CD4-positive, alpha-beta T cell treated with Interleukin-1 beta for 1 hour (primary cell): ENCODE measurements around the gene GLIS1.

Experiments
- DNase-seq, 2 donors: peaks; one replicate each; pipeline ENCODE4 v3.0.0-alpha.2; 2020 to 2022

Gene GLIS1

DNA sequence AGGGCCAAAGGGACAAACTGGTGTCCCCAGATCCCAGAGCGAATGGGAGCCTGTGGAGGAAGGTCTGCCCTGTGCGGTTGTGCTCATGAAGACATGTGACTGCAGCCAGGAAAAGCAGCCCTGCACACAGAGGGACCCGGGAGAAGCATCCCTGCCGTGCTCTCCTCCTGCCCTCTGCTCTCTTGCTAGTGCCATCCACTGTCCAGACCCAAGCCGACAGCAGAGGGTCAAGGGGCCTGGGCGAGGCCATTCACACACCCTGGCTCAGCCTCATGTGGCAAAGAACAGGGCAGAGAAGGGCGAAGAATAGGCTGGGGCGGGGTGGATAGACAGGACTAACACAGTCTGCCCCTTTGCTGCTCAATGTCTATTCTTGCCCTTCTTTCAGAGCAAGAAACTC, 262.4 kb downstream of the GLIS1 start:
- DNase-seq = no peak

DNA sequence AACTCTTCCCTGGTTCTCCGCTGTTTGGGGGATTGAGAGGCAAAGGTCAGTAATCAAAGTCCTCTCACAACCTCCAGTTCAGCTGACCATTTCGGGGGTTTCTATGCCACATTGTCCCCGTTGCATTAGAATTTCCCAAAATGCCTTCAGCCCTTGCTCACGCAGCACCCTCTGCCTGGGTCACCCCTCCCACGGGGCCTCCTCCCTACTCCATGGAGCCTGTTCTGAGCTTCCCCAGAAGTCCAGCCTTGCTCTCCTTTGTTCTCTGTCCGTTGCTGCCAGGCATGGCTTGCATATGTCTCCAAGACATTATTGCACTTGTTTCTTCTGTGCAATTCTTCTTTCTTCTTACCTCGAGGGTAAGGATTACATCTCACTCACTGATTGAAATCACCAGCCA, 263.3 kb downstream of the GLIS1 start:
- DNase-seq = no peak

DNA sequence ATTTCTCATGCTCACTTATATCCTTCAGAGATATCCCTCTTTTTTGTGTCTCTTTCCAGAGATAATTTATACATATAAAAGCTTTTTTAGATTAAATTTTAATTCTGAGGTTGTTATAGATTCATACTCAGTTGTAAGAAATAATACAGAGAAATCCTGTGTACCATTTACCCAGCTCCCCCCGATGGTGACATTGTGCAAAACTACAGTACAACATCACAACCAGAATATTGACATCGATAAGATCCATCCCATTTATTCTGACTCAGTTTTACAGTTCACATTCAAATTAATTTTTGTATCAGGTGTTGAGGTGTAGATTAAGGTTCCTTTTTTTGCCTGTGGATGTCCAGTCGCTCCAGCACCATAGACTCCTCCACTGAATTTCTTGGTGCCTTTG, 265.5 kb downstream of the GLIS1 start:
- no peak for DNase-seq

DNA sequence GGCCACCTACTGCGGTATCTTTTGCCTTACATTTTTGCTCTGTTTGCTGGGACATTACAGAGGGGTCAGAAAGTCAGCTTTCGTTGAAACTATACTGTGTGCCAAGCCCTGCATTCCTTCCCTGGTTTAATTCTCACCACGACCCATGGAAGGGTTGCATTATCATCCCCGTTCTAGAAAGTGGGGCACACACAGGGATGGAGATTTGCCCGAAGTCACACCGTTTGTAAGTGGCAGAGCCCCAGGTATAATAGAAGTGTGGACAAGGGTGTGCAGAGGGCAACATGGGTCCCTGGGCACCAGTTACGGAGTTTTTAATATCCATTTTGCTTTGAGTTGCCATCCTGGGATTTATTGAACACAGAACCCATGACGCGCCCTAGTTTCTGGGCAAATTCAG, 268.0 kb downstream of the GLIS1 start:
- no peak for DNase-seq

DNA sequence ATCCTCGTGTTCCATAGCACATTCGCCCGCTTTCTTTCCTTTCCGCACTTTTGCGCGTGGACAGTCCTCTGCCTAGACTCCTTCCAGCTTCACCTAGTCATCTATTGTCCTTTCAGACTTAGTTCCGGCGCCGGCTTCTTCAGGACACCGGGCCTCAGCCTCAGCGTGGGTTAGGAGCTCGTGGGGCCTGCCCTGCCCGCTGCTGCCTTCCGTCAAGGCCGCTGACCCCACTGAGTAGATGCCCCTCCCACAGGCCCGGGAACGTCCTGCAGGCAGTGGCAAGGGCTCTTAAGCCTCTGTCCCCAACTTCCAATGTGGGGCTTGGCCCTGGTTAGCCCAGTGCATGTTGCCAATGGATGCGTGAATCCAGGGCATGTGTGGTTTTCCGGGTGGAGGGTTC, 268.4 kb downstream of the GLIS1 start:
- DNase-seq = no peak

DNA sequence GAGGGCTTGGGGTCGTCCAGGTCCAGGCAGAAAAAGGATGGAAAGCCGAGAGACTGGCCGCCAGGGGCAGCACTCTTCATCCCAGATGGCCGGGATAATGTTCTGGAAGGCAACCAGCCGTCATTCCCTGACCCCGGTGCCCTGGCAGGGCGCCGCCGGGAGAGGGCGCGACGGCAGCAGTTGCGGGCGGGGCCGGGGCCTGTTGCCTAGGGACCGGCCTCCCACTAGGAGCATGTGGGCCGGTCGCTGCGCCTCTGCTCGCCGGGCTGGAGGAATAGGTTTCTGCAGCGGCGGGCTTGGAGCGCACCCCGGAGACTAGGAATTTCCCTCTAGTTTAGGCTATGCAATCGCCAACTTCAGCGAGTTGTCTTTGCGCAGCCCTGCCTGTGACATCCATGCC, 268.8 kb downstream of the GLIS1 start:
- DNase-seq = no peak

DNA sequence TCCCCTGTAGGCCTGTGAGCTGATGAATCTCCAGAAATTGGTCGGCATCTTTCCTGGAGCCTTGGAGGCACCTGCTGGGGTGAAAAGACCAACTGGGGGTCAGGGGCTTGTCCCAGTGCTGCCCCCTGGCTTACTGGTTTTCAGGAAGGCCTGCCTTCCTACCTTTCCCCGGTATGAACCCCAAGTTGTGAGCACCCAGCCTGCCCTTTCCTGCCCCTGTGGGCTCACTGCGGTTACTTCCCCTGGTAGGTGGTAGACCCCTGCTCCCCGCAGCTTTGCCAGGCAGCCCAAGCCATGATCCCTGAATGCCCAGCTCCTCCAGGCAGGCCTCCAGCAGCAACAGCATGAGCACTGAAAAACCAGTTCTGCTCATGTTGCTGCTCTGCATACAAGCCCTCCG, 269.6 kb downstream of the GLIS1 start:
- DNase-seq = no peak

DNA sequence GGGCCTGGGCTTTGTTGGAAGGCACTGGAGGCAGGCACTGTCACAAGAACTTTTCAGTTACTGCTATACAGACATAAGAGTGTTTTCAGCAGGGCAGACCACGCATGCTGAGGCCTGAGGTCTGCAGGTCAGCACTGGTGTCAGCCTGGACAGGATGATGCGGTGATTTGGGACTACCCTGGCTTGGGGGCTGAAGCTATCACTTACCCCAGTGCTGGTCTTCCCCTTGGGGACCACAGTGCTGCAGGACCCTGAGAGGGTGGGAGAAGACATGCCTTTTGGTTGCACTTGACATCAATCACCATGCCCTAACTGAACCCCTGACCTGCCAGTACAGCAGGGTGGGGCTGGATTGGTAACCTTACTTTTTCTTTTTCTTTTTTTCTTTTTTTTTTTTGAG, 270.6 kb downstream of the GLIS1 start:
- no peak for DNase-seq

DNA sequence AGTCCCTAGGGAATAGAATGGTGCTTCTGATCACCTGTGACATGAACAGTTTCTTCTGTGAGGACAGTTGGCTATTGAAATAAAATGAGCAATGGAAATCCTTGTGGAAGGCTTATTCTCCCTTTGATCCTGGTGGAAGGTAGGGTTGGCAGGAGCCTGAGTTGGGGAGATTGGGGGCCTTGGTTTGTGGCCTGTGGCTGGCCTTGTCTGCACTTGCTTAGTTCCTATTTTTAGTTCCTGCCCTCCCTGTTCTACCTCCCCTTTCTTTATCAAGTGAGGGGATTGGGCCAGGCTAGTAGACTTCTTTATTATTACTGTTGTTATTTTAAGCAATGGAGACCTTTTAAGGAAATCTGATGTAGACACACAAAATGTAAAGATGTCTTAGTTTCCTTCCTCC, 271.6 kb downstream of the GLIS1 start:
- DNase-seq = no peak

DNA sequence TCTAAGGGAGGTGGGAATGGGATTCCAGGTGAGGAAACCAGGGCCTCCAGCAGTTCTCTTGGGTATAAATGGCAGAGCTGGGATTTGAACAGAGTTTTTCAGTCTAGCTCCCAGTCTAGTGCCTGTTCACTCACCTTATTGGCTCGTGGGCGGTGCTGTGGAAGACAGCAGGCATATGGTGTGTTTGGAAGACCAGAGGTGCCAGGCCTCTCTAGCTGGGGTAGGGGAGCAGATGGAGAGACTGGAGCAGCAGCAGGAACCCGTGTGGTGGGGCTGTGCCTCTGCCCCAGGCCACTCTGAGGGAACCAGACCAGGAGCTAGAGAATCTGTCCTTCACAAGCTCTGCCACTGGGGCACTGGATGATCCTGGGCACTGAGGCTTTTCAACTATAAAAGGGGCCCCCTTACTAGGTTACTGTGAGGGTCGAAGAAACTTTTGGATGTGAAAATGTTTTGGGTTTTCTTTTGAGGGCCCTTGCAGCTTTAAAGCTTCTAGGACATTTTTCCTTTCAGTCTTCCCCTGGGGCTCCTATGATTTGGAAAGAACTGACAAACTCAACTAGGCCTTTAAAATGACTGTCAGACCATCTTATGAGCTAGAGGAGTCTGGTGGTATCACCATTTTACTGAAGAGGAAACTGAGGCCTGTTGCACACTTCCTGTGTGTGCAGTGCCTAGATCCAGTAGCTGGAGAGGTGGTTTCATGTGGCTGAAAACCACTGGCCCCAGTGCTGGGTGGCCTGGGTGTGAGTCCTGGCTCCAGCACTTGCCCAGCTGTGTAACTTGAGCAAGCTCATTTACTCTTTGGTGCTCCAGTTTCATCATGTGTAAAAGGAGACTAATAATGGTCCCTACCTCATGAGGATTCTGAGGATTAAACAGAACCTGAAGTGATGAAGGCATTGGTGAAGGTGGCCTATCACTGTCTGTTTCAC, 273.7 kb downstream of the GLIS1 start:
- no peak for DNase-seq

DNA sequence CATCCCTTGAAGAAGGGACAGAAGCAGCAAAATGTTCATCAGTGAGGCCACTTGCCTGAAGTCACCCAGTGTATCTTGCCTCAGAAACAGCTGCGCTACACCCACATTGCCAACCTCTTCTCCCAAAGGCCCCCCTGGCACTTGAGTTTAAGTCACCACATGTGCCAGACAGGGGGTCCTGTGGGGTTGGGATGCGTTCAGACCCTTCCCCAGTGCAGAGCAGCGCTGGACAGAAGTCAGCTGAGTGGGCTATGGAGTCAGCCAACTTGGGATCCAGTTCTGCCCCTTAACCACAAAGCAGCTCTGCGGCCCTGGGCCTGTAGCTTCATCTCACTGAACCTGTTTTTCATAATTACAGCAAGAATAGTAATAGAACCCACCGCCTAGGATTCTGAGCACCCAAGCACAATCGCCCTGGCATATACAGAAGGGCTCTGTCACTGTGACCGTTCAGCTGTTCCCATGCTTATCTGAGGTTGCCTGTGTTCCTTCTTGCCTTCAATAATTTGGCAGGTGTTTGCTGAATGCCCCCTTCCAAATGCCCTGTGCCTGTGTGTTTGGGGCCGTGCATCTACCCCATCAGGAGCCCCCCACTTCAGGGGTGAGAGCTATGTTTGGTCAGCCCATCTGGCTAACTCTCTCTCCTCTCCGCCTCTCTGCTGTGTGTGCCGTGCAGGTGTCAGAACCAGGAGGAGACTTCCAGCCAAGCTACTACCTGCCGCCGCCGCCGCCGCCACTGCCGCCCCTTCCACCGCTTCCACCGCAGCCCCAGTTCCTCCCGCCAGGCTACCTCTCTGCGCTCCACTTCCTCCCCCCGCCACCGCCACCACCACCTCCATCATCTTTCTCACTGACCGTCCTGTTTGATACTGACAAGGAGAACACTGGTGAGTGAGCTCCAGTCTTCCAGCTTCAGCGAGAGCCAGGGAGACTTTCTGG, 274.7 kb downstream of the GLIS1 start:
- DNase-seq = no peak

DNA sequence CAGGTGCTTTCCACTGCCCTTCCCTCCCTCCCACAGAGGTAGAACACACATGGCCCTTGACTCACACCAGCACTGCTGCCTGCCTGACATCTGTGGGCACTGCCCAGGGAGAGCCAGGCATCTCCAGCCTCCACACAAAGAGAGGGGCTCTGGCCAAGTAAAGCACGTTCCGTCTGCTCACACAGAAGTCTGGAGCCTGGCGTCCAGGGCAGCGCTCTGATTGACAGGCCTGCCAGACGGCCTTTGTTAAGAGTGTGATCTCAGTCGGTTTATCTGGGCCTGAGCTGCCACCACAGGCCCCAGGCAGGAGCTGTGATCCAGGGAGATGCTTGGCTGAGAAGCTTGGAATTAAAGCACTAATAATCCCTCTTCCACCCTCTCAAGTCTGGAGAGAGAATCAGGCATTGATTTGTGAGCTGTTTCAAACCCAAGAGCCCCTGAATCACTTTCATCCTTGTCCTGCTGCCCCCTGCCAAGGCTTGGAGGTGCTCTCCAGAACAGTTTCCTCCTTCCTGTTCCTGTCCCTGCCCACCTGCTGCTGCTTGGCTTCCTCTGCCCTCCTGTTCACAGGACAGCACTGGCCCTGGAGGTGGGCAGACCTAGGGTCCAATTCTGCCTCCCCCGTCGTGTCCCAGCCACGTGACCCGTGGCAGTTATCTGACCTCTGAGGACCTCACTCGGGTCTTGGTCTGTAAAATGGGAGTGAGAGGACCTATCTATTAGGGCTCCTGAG, 276.0 kb downstream of the GLIS1 start:
- no peak for DNase-seq

DNA sequence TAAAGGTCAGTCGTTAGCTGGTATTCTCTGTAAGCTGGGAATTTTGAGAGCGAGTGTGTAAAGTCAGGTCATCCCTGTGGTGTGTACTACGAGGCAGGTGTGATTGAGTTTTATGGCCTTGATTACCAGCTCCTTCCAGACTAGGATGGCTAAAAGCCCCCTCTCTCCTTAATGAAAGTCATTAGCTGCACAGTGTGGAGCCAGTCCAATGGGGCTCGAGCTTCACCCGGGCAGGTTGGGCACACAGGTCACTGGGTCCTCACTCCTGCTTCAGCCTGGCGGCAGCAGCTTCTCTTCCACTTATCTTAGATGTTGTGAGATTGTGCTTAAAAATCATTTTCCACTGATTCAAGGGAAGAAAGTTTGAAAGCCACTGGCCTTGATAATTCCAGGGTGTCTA, 276.8 kb downstream of the GLIS1 start:
- DNase-seq = no peak

DNA sequence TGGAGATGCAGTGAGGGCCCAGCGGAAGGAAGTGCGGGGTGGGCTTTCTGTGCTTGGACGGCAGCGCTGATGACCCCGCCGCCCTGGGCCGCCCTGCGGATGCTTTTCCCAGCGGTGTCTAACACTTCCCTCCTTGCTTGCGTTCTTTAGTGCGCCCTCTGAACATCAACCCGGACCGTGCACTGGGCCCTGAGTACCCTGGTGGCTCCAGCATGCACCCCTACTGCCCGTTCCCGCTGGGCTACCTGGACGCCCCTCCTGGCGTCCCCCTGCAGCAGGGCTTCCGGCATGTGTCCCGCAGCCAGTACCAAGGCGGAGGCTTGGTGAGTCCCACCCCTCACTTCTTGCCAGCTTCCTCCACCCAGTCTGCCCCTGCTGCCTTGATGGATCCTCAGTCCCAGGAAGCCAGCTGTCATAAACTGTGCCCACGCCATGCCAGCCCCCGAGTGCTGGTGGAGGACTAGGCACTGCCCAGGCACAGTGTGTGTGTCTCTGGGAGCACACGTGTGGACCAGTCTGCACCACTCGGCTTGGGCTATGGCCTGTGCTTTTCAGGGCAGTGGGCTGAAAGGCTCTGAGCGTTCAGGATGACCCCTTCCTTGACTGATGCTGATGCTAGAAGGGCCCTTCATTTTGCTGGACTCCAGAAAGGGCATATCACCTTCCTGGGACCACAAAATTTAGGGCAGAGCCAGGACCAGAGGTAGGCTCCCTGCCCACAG, 277.5 kb downstream of the GLIS1 start:
- no peak for DNase-seq

DNA sequence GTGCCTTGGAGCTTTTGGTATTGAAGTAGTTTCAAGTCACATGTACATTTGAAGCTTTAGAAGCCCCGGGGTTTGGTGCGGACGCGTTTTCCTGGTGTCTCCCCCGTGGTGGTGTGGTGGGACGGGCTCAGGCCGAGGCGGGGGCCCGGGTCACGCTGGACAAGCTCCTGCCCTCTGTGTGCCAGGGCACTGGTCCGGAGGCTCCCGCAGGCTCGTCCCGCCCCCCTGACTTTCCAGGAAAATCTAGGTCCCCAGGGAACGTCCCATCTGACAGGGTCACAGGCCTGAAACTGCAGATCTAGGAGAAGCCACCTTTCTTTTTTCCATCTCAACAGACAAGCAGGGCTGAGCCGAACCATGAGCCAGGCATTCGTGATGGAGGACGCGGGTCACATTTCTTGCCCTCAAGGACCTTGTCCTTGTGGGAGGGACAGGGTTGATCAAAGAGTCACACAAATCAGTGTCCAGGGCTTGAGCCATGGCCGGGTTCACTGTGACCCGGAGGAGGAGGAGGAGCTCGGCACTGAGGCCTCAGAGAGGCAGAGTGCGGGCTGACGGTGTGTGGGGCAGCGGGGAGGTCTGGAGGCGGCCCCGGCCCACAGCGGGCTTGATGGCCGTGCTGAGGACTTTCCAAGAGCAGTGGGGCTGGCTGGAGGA, 278.2 kb downstream of the GLIS1 start:
- DNase-seq = no peak

DNA sequence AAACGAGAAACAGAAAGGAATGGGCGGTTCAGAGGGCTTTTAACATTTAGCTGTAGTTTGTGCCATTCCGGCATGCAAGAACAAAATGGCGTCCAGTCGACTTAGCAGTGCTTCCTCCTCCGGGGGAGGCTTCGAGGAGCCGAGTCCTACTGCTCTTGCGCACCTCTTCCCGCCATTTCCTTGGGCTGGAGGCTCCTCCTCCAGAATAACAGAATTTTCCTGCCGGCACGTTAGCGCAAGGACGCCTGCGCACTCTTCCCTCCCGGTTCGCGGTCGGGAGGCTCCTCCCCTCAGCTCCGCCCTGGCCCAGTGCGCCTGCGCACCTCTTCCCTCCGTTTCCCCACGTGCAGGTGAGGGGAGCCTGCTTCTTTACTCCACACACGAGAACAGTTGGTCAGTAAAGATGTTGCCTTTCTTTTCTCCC, 278.7 kb downstream of the GLIS1 start:
- no peak for DNase-seq

DNA sequence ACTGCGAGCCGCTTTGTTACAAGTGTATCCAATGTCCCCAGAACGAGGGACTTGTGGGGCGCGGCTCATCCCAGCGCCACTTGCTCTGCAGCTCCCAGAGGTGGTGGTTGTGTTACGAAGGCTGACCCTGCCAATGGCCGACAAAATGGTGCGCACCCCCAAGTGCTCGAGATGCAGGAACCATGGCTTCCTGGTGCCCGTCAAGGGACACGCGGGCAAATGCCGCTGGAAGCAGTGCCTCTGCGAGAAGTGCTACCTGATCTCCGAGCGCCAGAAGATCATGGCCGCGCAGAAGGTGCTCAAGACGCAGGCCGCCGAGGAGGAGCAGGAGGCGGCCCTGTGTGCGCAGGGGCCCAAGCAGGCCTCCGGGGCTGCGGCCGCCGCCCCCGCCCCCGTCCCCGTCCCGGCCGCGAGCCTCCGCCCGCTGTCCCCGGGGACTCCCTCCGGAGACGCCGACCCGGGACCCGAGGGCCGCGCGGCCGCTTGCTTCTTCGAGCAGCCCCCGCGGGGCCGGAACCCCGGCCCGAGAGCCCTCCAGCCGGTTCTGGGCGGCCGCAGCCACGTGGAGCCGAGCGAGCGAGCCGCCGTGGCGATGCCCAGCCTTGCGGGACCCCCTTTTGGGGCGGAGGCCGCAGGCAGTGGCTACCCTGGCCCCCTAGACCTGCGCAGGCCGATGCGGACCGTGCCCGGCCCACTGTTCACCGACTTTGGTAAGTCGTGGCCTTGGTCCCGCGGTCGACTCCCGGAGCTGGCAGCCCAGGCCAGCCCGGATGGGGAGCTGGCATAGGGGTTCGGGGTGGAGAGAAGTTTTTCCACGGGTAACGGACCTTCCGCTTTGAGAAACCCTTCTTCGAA, 279.4 kb downstream of the GLIS1 start, which contains the start of gene DMRTB1:
Gene DMRTB1 (plus strand): TSS at position 79 of the 855 bp plus-strand sequence. CDS start 55 bp downstream, at position 134.
- DNase-seq = no peak

DNA sequence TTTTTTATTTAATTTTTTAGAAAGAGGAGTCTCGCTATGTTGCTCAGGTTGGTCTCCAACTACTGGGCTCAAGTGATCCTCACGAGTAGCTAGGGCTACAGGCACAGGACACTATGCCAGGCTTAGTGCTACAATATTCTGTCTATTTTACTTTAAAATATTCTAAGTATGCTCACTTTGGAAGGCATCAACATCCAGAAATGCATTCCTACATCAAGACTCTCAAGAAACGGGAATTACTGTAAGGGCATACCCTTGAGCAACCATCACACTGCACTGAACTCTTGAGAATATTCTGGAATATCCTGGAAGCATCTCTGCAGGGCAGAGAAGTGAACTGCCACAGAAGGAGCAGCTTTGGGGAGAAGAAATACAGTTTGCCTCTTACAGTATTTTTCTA, 280.3 kb downstream of the GLIS1 start:
- no peak for DNase-seq
